ENCODE results near the gene ZNF185. TPM values are rescaled to one million over a fixed set of nuclear protein-coding genes. Genes with fewer than 3 reads are reported as not detected.

Gene ZNF185
- total RNA-seq, 1 experiment from 2014 or later: 42.8 TPM

DNA sequence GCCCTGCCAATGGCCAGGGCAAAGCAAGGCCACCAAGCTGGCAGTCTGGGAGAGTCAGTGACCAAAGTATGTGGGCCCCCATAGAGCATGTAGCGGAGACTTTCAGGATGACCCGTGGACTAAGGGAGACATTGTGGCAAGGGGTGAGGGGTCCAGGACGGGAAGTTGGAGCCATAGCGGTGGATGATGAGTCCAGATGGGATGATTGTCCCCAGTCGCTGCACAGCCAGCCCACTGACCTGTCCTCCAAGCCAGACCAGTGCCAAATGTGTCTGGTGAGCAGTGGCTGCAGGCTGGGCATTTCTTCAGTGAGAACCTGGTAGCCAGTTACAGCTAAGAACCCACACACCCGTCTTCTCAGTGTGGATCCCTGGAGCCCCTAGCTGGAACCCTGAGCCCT, 34.3 kb downstream of the ZNF185 start:
- TF ChIP-seq EZH2 (IDR thresholded peaks at IDR 0.05; ENCODE audit: low read depth): no peak
- no peak for TF ChIP-seq CTCF (conservative IDR thresholded peaks at IDR 0.05)
- Histone ChIP-seq H3K27me3 (ENCODE audit: insufficient read depth, low read depth) (no peaks in the 10 kb centered on the region), H4K20me1 (ENCODE audit: insufficient read depth) (no peaks in the 10 kb centered on the region), H3K79me2 (ENCODE audit: low read depth) (no peaks in the 10 kb centered on the region), H3K27ac (no peak overlapping the region), H3K9me2 (ENCODE audit: insufficient read depth) (no peaks in the 10 kb centered on the region), H2AFZ (no peak overlapping the region), H3F3A (ENCODE audit: insufficient read depth, low read depth) (no peaks in the 10 kb centered on the region; the same call in 1 of the 2 replicates), H3K4me3 (no peak overlapping the region), H3K36me3 (ENCODE audit: low read depth) (no peaks in the 10 kb centered on the region), H3K4me2 (no peak overlapping the region), H3K9me3 (ENCODE audit: insufficient read depth, low read depth) (no peaks in the 10 kb centered on the region), H3K4me1 (replicated peaks; ENCODE audit: insufficient read depth) (peaks cover under 1% of the 10 kb centered on the region; the same call in 1 of the 2 replicates)
- BruUV-seq (replicated peaks): no TSS peak
- no peak for DNase-seq
- ChIA-PET POLR2A (ENCODE audit: unreplicated experiment) (no interaction called here), CTCF (no interaction called here)
- intact Hi-C loops (cut with micrococcal nuclease; ENCODE audit: unreplicated experiment): no loop called here

GRCh38 chrX:152932598-152933175, 34.8 kb downstream of the ZNF185 start:
- intact Hi-C loops (cut with micrococcal nuclease; ENCODE audit: unreplicated experiment): no loop called here
- Histone ChIP-seq H3K27me3 (ENCODE audit: insufficient read depth, low read depth) (no peaks in the 10 kb centered on the region), H3F3A (ENCODE audit: insufficient read depth, low read depth) (no peaks in the 10 kb centered on the region), H3K79me2 (ENCODE audit: low read depth) (no peaks in the 10 kb centered on the region), H3K9me3 (ENCODE audit: insufficient read depth, low read depth) (no peaks in the 10 kb centered on the region), H4K20me1 (ENCODE audit: insufficient read depth) (no peaks in the 10 kb centered on the region), H3K4me2 (no peak overlapping the region), H3K4me3 (no peak overlapping the region), H3K36me3 (ENCODE audit: low read depth) (no peaks in the 10 kb centered on the region), H3K9me2 (ENCODE audit: insufficient read depth) (no peaks in the 10 kb centered on the region), H3K4me1 (replicated peaks; ENCODE audit: insufficient read depth) (no peaks in the 10 kb centered on the region), H2AFZ (no peak overlapping the region), H3K27ac (no peak overlapping the region)
- BruUV-seq (replicated peaks): no TSS peak
- DNase-seq: no peak
- ChIA-PET CTCF (no interaction called here), POLR2A (ENCODE audit: unreplicated experiment) (no interaction called here)
- TF ChIP-seq CTCF (conservative IDR thresholded peaks at IDR 0.05) (no peak), EZH2 (IDR thresholded peaks at IDR 0.05; ENCODE audit: low read depth) (no peak)

DNA sequence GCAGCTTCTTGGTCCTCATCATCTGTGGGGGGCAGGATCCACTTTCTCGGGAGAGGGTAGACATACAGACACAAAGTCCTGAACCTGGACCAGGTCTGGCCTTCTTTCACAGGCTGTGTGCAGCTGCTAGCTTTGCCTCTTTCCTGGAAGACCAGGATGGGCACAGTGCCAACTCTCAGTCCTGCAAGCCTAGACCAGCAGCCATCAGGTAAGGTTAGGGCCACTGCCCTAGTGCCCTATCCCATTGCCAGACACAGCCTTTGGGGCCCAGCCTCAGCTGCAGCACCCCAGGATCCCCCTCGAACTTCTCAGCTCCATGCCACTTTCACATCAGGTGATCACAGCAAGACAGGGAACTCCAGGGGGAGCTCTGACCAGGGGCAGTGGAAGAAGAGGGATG, 38.4 kb downstream of the ZNF185 start:
- no peaks in the 10 kb centered on the region for H3K27me3 ChIP-seq (ENCODE audit: insufficient read depth, low read depth)
- no peaks in the 10 kb centered on the region; the same call in 1 of the 2 replicates for H3K4me1 ChIP-seq (replicated peaks; ENCODE audit: insufficient read depth)
- H3F3A ChIP-seq (ENCODE audit: insufficient read depth, low read depth): no peaks in the 10 kb centered on the region; the same call in 1 of the 2 replicates
- H3K9me2 ChIP-seq (ENCODE audit: insufficient read depth): no peaks in the 10 kb centered on the region
- no peaks in the 10 kb centered on the region for H4K20me1 ChIP-seq (ENCODE audit: insufficient read depth)
- no peaks in the 10 kb centered on the region for H3K9me3 ChIP-seq (ENCODE audit: insufficient read depth, low read depth)
- ChIA-PET CTCF (no interaction called here), POLR2A (ENCODE audit: unreplicated experiment) (no interaction called here)
- TF ChIP-seq CTCF (conservative IDR thresholded peaks at IDR 0.05): no peak
- TF ChIP-seq EZH2 (IDR thresholded peaks at IDR 0.05; ENCODE audit: low read depth): no peak
- no peak overlapping the region for H3K4me3 ChIP-seq
- BruUV-seq (replicated peaks): no TSS peak
- no peaks in the 10 kb centered on the region for H3K36me3 ChIP-seq (ENCODE audit: low read depth)
- H3K4me2 ChIP-seq: no peak overlapping the region
- H2AFZ ChIP-seq: no peak overlapping the region
- H3K79me2 ChIP-seq (ENCODE audit: low read depth): no peaks in the 10 kb centered on the region
- no peak overlapping the region for H3K27ac ChIP-seq
- DNase-seq: no peak
- intact Hi-C loops (cut with micrococcal nuclease; ENCODE audit: unreplicated experiment): no loop called here

All from PC-9 (cell line).